ENCODE data around the gene MDP1. TPM values are rescaled to one million over a fixed set of nuclear protein-coding genes. Genes with fewer than 3 reads are reported as not detected.

Gene MDP1
- total RNA-seq, 1 experiment from 2014 or later: 8.9 TPM

- BruUV-seq (replicated peaks): no TSS peak
- H3K4me1 ChIP-seq (ENCODE audit: control insufficient read depth, insufficient read depth, low read length): peaks cover 20% of the 10 kb centered on the region
- H3K9me3 ChIP-seq (ENCODE audit: control insufficient read depth, insufficient read depth, low read depth, low read length): no peaks in the 10 kb centered on the region
- no peak for TF ChIP-seq TCF7L2 (IDR thresholded peaks at IDR 0.05; ENCODE audit: low read depth, low read length)
- no peak for TF ChIP-seq CTCF (IDR thresholded peaks at IDR 0.05)
- TF ChIP-seq SIN3A (IDR thresholded peaks at IDR 0.05; ENCODE audit: borderline replicate concordance, insufficient read depth, low read depth, low read length): no peak
- no peak for TF ChIP-seq REST (IDR thresholded peaks at IDR 0.05; ENCODE audit: insufficient read depth in 1 of 2, low read depth in 2 of 2, low read length in 1 of 2)
- no peak for TF ChIP-seq POLR2AphosphoS5 (IDR thresholded peaks at IDR 0.05; ENCODE audit: low read depth, low read length)
- in situ Hi-C loops (cut with HindIII; ENCODE audit: low pct_unique_long_range_greater_than_20kb, low sequenced_read_pairs) (no loop called here), intact Hi-C loops (cut with micrococcal nuclease; ENCODE audit: unreplicated experiment) (no loop called here)
- H3K36me3 ChIP-seq (ENCODE audit: control insufficient read depth, insufficient read depth, low read length): peaks cover 8% of the 10 kb centered on the region
- ATAC-seq: no peak
- ChIA-PET POLR2A (no interaction called here), CTCF (no interaction called here)
- DNase-seq (ENCODE audit: low read depth, low spot score): no peak
- H3K27ac ChIP-seq (ENCODE audit: low read length): peak overlapping the region; percentile 96; the same call in 1 of the 2 replicates
- H3K27me3 ChIP-seq (ENCODE audit: control insufficient read depth, insufficient read depth, low read length): no peaks in the 10 kb centered on the region
- H3K4me3 ChIP-seq (ENCODE audit: low read depth in 2 of 2, low read length in 2 of 2): no peak overlapping the region
Observed at GRCh38 chr14:24234095-24235005, 18.5 kb upstream of the MDP1 start.

- BruUV-seq (replicated peaks): no TSS peak
- Histone ChIP-seq H3K27me3 (ENCODE audit: control insufficient read depth, insufficient read depth, low read length) (no peaks in the 10 kb centered on the region), H3K4me1 (ENCODE audit: control insufficient read depth, insufficient read depth, low read length) (peaks cover 18% of the 10 kb centered on the region), H3K9me3 (ENCODE audit: control insufficient read depth, insufficient read depth, low read depth, low read length) (no peaks in the 10 kb centered on the region), H3K36me3 (ENCODE audit: control insufficient read depth, insufficient read depth, low read length) (peaks cover 8% of the 10 kb centered on the region), H3K27ac (ENCODE audit: low read length) (peak overlapping the region; percentile 96), H3K4me3 (ENCODE audit: low read depth in 2 of 2, low read length in 2 of 2) (peak overlapping the region; percentile 87 to 89)
- no peak for TF ChIP-seq TCF7L2 (IDR thresholded peaks at IDR 0.05; ENCODE audit: low read depth, low read length)
- TF ChIP-seq SIN3A (IDR thresholded peaks at IDR 0.05; ENCODE audit: borderline replicate concordance, insufficient read depth, low read depth, low read length): no peak
- TF ChIP-seq REST (IDR thresholded peaks at IDR 0.05; ENCODE audit: insufficient read depth in 1 of 2, low read depth in 2 of 2, low read length in 1 of 2): no peak
- no peak for TF ChIP-seq CTCF (IDR thresholded peaks at IDR 0.05)
- no peak for TF ChIP-seq POLR2AphosphoS5 (IDR thresholded peaks at IDR 0.05; ENCODE audit: low read depth, low read length)
- no peak for ATAC-seq
- CTCF ChIA-PET: no interaction called here
- intact Hi-C loops (cut with micrococcal nuclease; ENCODE audit: unreplicated experiment): no loop called here
- POLR2A ChIA-PET: no interaction called here
- in situ Hi-C loops (cut with HindIII; ENCODE audit: low pct_unique_long_range_greater_than_20kb, low sequenced_read_pairs): no loop called here
- DNase-seq (ENCODE audit: low read depth, low spot score): no peak
Observed at GRCh38 chr14:24233538-24233866, 17.6 kb upstream of the MDP1 start.

All from Panc1 (cell line).